Fibroblast of lung (primary cell): ENCODE data around the gene GRK4. TPM values are rescaled to one million over a fixed set of nuclear protein-coding genes. Genes with fewer than 3 reads are reported as not detected.

Experiments used
- DNase-seq, 2 donors: peaks; one replicate each; pipeline versions ENCODE4 v3.0.0 to v3.0.0-alpha.2; 2010; ENCODE audit warnings: low read depth in 2 of 2
- H2AFZ ChIP-seq: 2 replicates; pipeline ENCODE4 v1.5.1; 2012; ENCODE audit warnings: low read length, control low read depth, inconsistent platforms
- H3K27ac ChIP-seq: 2 replicates; pipeline ENCODE4 v1.5.1; 2011; ENCODE audit warnings: low read length, control low read depth; ENCODE audit not compliant: insufficient read depth
- H3K27me3 ChIP-seq: 2 replicates; pipeline ENCODE4 v1.5.1; 2011; ENCODE audit warnings: mild to moderate bottlenecking, low read length; ENCODE audit not compliant: control insufficient read depth, insufficient read depth
- H3K36me3 ChIP-seq: 2 replicates; pipeline ENCODE4 v1.5.1; 2011; ENCODE audit warnings: low read length; ENCODE audit not compliant: control insufficient read depth, insufficient read depth
- H3K4me1 ChIP-seq: 2 replicates; pipeline ENCODE4 v1.5.1; 2011; ENCODE audit warnings: low read length; ENCODE audit not compliant: control insufficient read depth, insufficient read depth; ENCODE audit errors: extremely low read depth
- H3K4me2 ChIP-seq: 2 replicates; pipeline ENCODE4 v1.5.1; 2011; ENCODE audit warnings: low read length, control low read depth; ENCODE audit not compliant: insufficient read depth; ENCODE audit errors: extremely low read depth
- H3K4me3 ChIP-seq, 4 experiments: fragments of 200-600 bp in 1 of 4; sonication (generic) in 1 of 4; replicated peaks in 1 of 4; 2 replicates each; pipeline ENCODE4 v1.5.1; 2011 to 2016; ENCODE audit warnings: low read length in 4 of 4, low read depth in 3 of 4, mild to moderate bottlenecking in 3 of 4, control low read depth in 2 of 4, inconsistent platforms in 1 of 4, mixed read lengths in 1 of 4; ENCODE audit not compliant: insufficient read depth in 1 of 4; ENCODE audit errors: control extremely low read depth in 1 of 4
- H3K79me2 ChIP-seq: 2 replicates; pipeline ENCODE4 v1.5.1; 2012; ENCODE audit warnings: mild to moderate bottlenecking, low read length, inconsistent platforms; ENCODE audit not compliant: control insufficient read depth, insufficient read depth
- H3K9ac ChIP-seq: 2 replicates; pipeline ENCODE4 v1.5.1; 2011; ENCODE audit warnings: mild to moderate bottlenecking, low read length, control low read depth; ENCODE audit not compliant: insufficient read depth
- H3K9me3 ChIP-seq: 2 replicates; pipeline ENCODE4 v1.5.1; 2012; ENCODE audit warnings: low read depth, low read length; ENCODE audit not compliant: control insufficient read depth, insufficient read depth
- H4K20me1 ChIP-seq: 2 replicates; pipeline ENCODE4 v1.5.1; 2011; ENCODE audit warnings: low read length; ENCODE audit not compliant: control insufficient read depth, insufficient read depth; ENCODE audit errors: extremely low read depth
- EZH2 ChIP-seq: IDR thresholded peaks from 2 replicates; pipeline ENCODE4 v1.5.1; 2012; ENCODE audit warnings: low read length, control low read depth, mild to moderate bottlenecking; ENCODE audit errors: missing control alignments
- polyA plus RNA-seq, 2 donors: library from polyadenylated mRNA; depleted of rRNA in 1 of 2; stranded (reverse) in 1 of 2; unstranded in 1 of 2; fragments of >200 nt; gene quantifications; 2 replicates each; pipeline ENCODE4 v1.2.1, GENCODE V29; 2011 to 2012; ENCODE audit warnings: missing spikeins in 1 of 2
- total RNA-seq: library from RNA; depleted of rRNA; stranded (reverse); fragments of >200 nt; gene quantifications from 2 replicates; pipeline ENCODE4 v1.2.1, GENCODE V29; 2014
- TF ChIP-seq, protein P1 (sequence below), 2 donors: IDR thresholded peaks in 1 of 2; conservative IDR thresholded peaks in 1 of 2; 1 replicate in 1 of 2; 2 replicates in 1 of 2; pipeline ENCODE4 v1.5.1; 2011 to 2012; ENCODE audit warnings: low read length in 2 of 2, control low read depth in 1 of 2, inconsistent platforms in 1 of 2, low read depth in 1 of 2, mild to moderate bottlenecking in 1 of 2

Gene GRK4
- total and polyA plus RNA-seq, 2 donors (not counting 1 experiment from before 2014, with no cell fraction given), result 4.4 to 5.9 TPM

DNA sequence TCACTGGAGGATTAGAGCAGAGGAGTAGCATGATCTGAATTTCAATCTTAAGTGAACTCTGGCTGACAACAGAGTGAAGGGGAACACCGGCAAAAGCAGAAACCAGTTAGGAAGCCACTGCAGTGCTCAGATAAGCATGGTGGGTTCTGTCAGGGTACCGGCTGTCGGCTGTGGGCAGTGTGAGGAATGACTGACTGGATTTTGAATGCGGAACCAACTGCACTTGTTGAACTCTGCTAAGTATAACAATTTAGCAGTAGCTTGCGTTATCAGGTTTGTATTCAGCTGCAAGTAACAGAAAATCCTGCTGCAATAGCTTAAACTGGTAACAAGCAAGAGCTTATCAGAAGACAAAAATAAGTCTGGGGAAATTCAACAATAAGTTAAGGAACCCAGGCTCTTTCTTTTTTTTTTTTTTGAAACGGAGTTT is 116.3 kb downstream of the GRK4 start:
- H3K27ac ChIP-seq, result no peak overlapping the region
- H4K20me1 ChIP-seq, result peaks cover 1% of the 10 kb centered on the region
- TF ChIP-seq, protein P1, sequence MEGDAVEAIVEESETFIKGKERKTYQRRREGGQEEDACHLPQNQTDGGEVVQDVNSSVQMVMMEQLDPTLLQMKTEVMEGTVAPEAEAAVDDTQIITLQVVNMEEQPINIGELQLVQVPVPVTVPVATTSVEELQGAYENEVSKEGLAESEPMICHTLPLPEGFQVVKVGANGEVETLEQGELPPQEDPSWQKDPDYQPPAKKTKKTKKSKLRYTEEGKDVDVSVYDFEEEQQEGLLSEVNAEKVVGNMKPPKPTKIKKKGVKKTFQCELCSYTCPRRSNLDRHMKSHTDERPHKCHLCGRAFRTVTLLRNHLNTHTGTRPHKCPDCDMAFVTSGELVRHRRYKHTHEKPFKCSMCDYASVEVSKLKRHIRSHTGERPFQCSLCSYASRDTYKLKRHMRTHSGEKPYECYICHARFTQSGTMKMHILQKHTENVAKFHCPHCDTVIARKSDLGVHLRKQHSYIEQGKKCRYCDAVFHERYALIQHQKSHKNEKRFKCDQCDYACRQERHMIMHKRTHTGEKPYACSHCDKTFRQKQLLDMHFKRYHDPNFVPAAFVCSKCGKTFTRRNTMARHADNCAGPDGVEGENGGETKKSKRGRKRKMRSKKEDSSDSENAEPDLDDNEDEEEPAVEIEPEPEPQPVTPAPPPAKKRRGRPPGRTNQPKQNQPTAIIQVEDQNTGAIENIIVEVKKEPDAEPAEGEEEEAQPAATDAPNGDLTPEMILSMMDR (conservative IDR thresholded peaks at IDR 0.05 in 1 of 2, IDR thresholded peaks at IDR 0.05 in 1 of 2; ENCODE audit: low read depth in 1 of 2, low read length in 2 of 2), result no peak
- no peak for TF ChIP-seq EZH2
- no peak overlapping the region for H3K4me2 ChIP-seq
- H3K79me2 ChIP-seq, result peaks cover 56% of the 10 kb centered on the region
- H3K27me3 ChIP-seq, result no peaks in the 10 kb centered on the region
- H3K36me3 ChIP-seq, result no peaks in the 10 kb centered on the region
- H3K4me3 ChIP-seq, result no peak overlapping the region
- H3K9ac ChIP-seq, result no peak overlapping the region
- peaks cover 8% of the 10 kb centered on the region for H3K4me1 ChIP-seq
- no peak overlapping the region for H2AFZ ChIP-seq
- DNase-seq, result no peak
- H3K9me3 ChIP-seq, result no peaks in the 10 kb centered on the region

DNA sequence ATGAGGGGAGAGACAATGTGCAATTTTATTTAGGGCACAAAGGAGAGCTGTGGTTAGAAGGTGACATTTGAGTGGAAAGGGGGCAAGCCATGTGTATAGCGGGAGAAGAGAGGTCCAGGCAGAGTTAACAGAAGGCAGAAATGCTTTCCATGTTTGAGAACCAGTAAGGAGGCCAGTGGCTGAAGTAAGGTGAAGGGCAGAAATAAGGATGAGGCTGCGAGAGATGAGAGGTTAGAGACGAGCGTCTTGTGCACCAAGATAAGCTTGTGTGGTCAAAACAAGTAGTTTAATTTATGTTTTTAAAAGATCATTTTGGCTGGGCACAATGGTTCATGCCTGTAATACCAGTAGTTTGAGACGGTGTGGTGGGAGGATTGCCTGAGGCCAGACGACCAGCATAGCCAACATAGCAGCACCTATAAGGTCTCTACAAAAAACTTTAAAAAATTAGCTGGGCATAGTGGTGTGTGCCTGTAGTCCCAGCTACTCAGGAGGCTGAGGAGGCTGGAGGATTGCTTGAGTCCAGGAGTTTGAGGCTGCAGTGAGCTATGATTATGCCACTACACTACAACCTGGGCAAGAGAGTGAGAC is 119.6 kb downstream of the GRK4 start:
- Histone ChIP-seq H3K27ac (no peak overlapping the region), H3K79me2 (peaks cover 33% of the 10 kb centered on the region), H3K9me3 (no peaks in the 10 kb centered on the region), H4K20me1 (peaks cover 1% of the 10 kb centered on the region), H2AFZ (no peak overlapping the region), H3K9ac (no peak overlapping the region), H3K27me3 (no peaks in the 10 kb centered on the region), H3K4me2 (no peak overlapping the region), H3K4me3 (no peak overlapping the region), H3K4me1 (no peaks in the 10 kb centered on the region), H3K36me3 (no peaks in the 10 kb centered on the region)
- DNase-seq, result no peak
- TF ChIP-seq EZH2, result no peak
- TF ChIP-seq, protein P1 (conservative IDR thresholded peaks at IDR 0.05 in 1 of 2, IDR thresholded peaks at IDR 0.05 in 1 of 2; ENCODE audit: low read depth in 1 of 2, low read length in 2 of 2), result no peak

DNA sequence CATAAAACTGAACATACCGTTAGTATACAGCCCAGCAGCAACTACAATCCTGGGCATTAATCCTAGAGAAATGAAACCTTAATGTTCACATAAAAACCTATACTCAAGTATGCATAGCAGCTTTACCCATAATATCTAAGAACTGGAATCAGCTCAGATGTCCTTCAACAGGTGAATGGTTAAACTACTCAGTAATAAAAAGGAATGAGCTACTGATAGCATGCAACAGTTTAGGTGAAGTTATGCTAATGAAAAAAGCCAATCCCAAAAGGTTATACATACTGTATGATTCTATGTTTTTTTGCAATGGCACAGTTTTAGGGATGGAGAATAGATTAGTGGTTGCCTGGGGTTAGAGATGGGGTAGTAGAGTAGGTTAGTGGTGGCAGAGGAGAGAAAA is 120.4 kb downstream of the GRK4 start:
- no peak overlapping the region for H3K4me2 ChIP-seq
- no peak for TF ChIP-seq EZH2
- TF ChIP-seq, protein P1 (conservative IDR thresholded peaks at IDR 0.05 in 1 of 2, IDR thresholded peaks at IDR 0.05 in 1 of 2; ENCODE audit: low read depth in 1 of 2, low read length in 2 of 2), result no peak
- no peak overlapping the region for H3K9ac ChIP-seq
- no peaks in the 10 kb centered on the region for H3K9me3 ChIP-seq
- no peaks in the 10 kb centered on the region for H3K36me3 ChIP-seq
- no peaks in the 10 kb centered on the region for H3K4me1 ChIP-seq
- H3K27me3 ChIP-seq, result no peaks in the 10 kb centered on the region
- DNase-seq, result no peak
- peaks cover 1% of the 10 kb centered on the region for H4K20me1 ChIP-seq
- H3K4me3 ChIP-seq, result no peak overlapping the region
- H2AFZ ChIP-seq, result no peak overlapping the region
- H3K27ac ChIP-seq, result no peak overlapping the region
- peaks cover 30% of the 10 kb centered on the region for H3K79me2 ChIP-seq
